Aorta (tissue), 5 donors: ENCODE measurements around the gene CYP26A1. TPM values are rescaled to one million over a fixed set of nuclear protein-coding genes. Genes with fewer than 3 reads are reported as not detected.

ENCODE experiments used
- ATAC-seq: fragments of 200-7000 bp; cut with Tn5 transposase; one replicate; pipeline ENCODE4 v1.9.1; 2022; ENCODE audit warnings: moderate library complexity; ENCODE audit not compliant: low FRiP score
- DNase-seq, 2 donors: peaks; one replicate each; pipeline ENCODE4 v3.0.0-alpha.2; 2020
- H3K27ac ChIP-seq, 2 donors: one replicate each; pipeline ENCODE4 v1.5.1; 2013; ENCODE audit warnings: low read length in 2 of 2, mild to moderate bottlenecking in 2 of 2, moderate library complexity in 2 of 2, control low read depth in 1 of 2, inconsistent platforms in 1 of 2, low read depth in 1 of 2
- H3K27me3 ChIP-seq, 2 donors: one replicate each; pipeline ENCODE4 v1.6.1; 2013; ENCODE audit warnings: control low read depth in 1 of 2, low read length in 1 of 2, mild to moderate bottlenecking in 1 of 2, moderate library complexity in 1 of 2; ENCODE audit not compliant: insufficient read depth in 2 of 2, control insufficient read depth in 1 of 2
- H3K36me3 ChIP-seq, 2 donors: one replicate each; pipeline ENCODE4 v1.6.1; 2013; ENCODE audit warnings: control low read depth in 1 of 2, low read length in 1 of 2, mild to moderate bottlenecking in 1 of 2; ENCODE audit not compliant: insufficient read depth in 2 of 2, control insufficient read depth in 1 of 2
- H3K4me1 ChIP-seq, 2 donors: one replicate each; pipeline ENCODE4 v1.6.1; 2013; ENCODE audit warnings: low read length in 2 of 2, control low read depth in 1 of 2, mild to moderate bottlenecking in 1 of 2, moderate library complexity in 1 of 2; ENCODE audit not compliant: insufficient read depth in 2 of 2, control insufficient read depth in 1 of 2
- H3K4me3 ChIP-seq, 2 donors: one replicate each; pipeline ENCODE4 v1.5.1; 2013; ENCODE audit warnings: low read length in 2 of 2, control low read depth in 1 of 2, mild to moderate bottlenecking in 1 of 2
- H3K9me3 ChIP-seq: one replicate; pipeline ENCODE4 v1.6.1; 2013; ENCODE audit warnings: mild to moderate bottlenecking, low read length; ENCODE audit not compliant: control insufficient read depth
- WGBS, 2 donors: extraction: QIAGEN DNeasy Blood & Tissue Kit; methylation state at CpG; one replicate each; pipeline ENCODE4 v1.1.7; 2013; 5-methylcytosine and 5-hydroxymethylcytosine counted together
- intact Hi-C, 2 donors: fragments of 100-400 bp; cut with DNase I; formaldehyde crosslinking; loops; one replicate each; pipeline versions ENCODE4 v1.14.2 to v1.15.0; 2022
- polyA plus RNA-seq, 2 donors: library from polyadenylated mRNA; stranded (reverse); fragments of 200-250 nt; gene quantifications; one replicate each; pipeline ENCODE4 v1.2.3, GENCODE V29; 2013
- total RNA-seq, 2 donors: library from RNA; stranded (reverse); fragmentation: NEBNext Ultra II Directional; extraction: Animal tissue kit (Norgen Biotek cat#: 25700); gene quantifications; one replicate each; pipeline ENCODE4 v1.2.1, GENCODE V29; 2021
- donor health status: healthy with polysubstance abuse.
- donor health status: Bipolar disorder and iron deficiency.
- donor health status: DM: no; HTN: no; CAD: no.
- donor health status: DM: no; HTN: no; CAD: no.
- donor health status: DM: yes; HTN: yes; CAD: no.

CYP26A1 gene
- total and polyA plus RNA-seq, 4 donors = not detected

DNA sequence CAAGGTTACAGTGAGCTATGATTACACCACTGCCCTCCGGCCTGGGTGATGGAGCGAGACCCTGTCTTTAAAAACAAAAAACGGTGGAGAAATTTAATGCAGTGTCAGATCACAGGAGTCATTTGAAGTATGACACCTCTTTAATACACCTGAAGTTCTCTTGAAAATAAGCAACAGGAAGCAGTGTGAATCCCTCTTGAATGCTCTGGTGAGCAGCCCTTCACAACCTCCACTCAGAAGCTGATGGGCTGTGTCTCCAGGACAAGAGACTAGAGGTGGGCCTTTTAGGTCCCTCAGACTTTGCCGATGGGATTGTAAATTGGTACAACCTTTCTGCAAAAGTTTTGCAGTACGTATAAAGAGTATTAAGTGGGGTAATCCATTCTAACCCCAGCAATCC lies 50.1 kb downstream of the CYP26A1 start:
- intact Hi-C loops = no loop called here
- ATAC-seq (no peak), DNase-seq (no peak)
- no peak overlapping the region for H3K4me3 ChIP-seq
- H3K9me3 ChIP-seq = peaks cover 4% of the 10 kb centered on the region
- H3K27ac ChIP-seq = no peak overlapping the region
- no peaks in the 10 kb centered on the region for H3K4me1 ChIP-seq
- 89 to 93% methylated on average over 5 of the region's 5 CpGs for WGBS, 2 donors
- H3K36me3 ChIP-seq = no peaks in the 10 kb centered on the region
- H3K27me3 ChIP-seq = no peaks in the 10 kb centered on the region

DNA sequence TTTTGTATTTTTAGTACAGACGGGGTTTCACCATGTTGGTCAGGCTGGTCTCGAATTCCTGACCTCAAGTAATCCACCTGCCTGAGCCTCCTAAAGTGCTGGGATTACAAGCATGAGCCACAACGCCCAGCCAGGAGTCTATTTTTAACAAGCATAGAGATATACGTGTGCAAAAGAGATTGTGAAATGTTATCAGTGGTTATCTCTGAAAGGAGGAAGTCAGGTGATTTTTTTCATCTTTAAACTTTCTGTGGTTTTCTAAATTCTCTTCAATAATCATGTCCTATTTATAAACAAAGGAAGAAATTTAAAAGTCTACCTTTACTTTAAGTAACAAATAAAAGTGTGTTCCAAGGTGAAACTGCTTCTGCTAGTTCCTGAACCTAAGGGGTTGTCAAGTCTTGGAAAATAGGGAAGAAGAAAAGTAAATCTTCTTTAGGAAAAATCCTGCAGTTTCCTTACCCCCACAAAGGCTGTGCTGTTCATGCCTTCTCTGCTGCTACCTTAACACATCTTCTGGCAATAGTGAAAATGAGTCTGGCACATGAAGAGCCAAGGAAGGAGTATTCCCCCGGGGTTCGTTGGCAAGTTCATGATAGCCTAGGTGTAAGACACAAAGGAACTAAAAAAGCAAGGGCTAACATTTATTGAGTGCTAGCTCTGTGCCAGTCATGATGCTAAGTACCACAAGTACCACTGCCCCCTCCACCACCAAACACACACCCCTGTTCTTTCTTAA lies 51.1 kb downstream of the CYP26A1 start:
- WGBS, 2 donors = 54 to 63% methylated on average over 6 of the region's 6 CpGs
- H3K27ac ChIP-seq = no peak overlapping the region
- no peak for DNase-seq
- no peaks in the 10 kb centered on the region for H3K36me3 ChIP-seq
- H3K9me3 ChIP-seq = peaks cover 4% of the 10 kb centered on the region
- no peak for ATAC-seq
- H3K27me3 ChIP-seq = no peaks in the 10 kb centered on the region
- no peak overlapping the region for H3K4me3 ChIP-seq
- intact Hi-C loops = no loop called here
- H3K4me1 ChIP-seq = no peaks in the 10 kb centered on the region

DNA sequence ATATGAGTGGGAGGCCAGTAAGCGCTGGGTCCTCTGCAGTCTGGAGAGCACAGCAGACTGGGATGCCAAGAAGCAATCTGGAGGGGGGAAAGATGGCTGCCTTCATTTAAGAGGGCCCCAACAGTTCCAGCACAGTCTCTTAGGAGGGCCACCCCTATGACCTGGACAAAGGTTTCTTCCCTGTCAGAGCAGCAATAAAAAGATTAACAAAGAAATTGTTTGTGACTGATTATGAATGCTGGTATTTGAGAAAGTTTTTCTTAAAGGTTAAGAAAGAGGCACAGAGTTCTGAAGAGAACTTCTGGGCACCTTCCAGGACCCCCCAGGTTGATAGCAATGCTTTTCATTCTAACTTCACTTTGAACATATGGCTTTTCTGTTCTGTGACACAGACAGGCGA lies 52.3 kb downstream of the CYP26A1 start:
- DNase-seq = no peak
- Histone ChIP-seq H3K4me3 (no peak overlapping the region), H3K36me3 (no peaks in the 10 kb centered on the region), H3K9me3 (peaks cover 3% of the 10 kb centered on the region), H3K27ac (no peak overlapping the region), H3K27me3 (no peaks in the 10 kb centered on the region), H3K4me1 (no peaks in the 10 kb centered on the region)
- no peak for ATAC-seq
- intact Hi-C loops = no loop called here
- WGBS, 2 donors = 96 to 97% methylated on average over 2 of the region's 2 CpGs

DNA sequence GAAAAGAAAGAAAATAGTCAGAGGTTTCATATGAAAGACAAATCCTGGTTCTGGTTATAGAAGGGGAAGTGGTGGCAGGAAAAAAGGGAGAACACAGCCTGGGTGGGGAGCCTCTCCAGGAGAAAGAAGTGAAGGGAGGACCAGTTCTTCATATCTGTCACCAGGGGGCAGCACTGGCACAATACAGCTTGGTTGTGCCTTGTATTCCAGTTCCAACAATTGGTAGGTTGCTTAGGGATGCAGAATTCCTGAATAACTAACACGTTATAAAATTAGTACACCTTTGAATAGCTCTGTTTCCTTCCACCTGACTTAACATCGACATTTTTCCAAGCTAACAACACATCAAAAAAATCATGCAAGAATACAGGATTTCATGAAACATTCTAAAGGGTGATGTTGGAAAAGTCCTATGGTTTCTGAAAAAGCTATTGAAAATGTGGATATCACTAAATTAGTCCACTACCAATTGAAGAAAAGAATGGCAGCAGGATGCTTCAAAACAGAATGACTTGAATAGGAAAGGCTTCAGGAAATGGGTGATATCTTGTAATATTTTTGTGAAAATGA lies 52.9 kb downstream of the CYP26A1 start:
- ATAC-seq (no peak), DNase-seq (no peak)
- Histone ChIP-seq H3K27ac (no peak overlapping the region), H3K9me3 (peaks cover 3% of the 10 kb centered on the region), H3K27me3 (no peaks in the 10 kb centered on the region), H3K4me1 (no peaks in the 10 kb centered on the region), H3K4me3 (no peak overlapping the region), H3K36me3 (no peaks in the 10 kb centered on the region)
- intact Hi-C loops = no loop called here
- 89 to 94% methylated on average over 2 of the region's 2 CpGs for WGBS, 2 donors

Other genes starting within 250 kb of the CYP26A1 start
- 10 to 100 TPM; 16.2 to 17.6 TPM for gene EXOC6, start 225.4 kb upstream of the CYP26A1 start, total RNA-seq
- 1 to 10 TPM; 3.0 to 4.8 TPM for gene EXOC6, start 225.4 kb upstream of the CYP26A1 start, polyA plus RNA-seq
- gene CYP26C1, start 13.1 kb upstream of the CYP26A1 start, total RNA-seq = under 1 TPM; 0.21 to 0.23 TPM
- gene CYP26C1, start 13.1 kb upstream of the CYP26A1 start, polyA plus RNA-seq = not detected